ENCODE results near the gene ZNF827.

The ZNF827 gene

GRCh38 chr4:145815027-145815612, 123.5 kb downstream of the ZNF827 start:
- no peak for DNase-seq (ENCODE audit: low read depth)

GRCh38 chr4:145814246-145814645, 124.4 kb downstream of the ZNF827 start:
- DNase-seq (ENCODE audit: low read depth), result no peak

More at GRCh38 chr4:145815027-145815612, 123.5 kb downstream of the ZNF827 start:
- H3K4me3 ChIP-seq (ENCODE audit: low read depth, low read length), result no peak overlapping the region

DNA sequence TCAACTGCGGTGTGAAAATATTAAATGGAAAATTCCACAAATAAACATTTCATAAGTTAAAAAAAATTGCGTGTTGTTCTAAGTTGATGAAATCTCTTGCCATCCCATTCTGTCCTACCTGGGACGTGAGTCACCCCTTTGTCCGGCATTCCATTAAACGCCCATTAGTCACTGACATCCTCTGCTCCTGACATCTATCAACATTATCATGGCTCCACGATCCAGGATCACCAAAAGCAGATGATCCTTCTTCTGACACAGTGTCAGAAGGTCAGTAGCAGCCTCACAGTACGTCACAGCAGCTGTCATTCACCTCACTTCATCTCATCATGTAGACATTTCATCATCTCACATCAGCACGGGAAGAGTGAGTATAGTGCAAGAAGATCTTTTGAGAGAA, 125.7 kb downstream of the ZNF827 start:
- DNase-seq (ENCODE audit: low read depth), result no peak
- H3K4me3 ChIP-seq (ENCODE audit: low read depth, low read length), result no peak overlapping the region

More at GRCh38 chr4:145814246-145814645, 124.4 kb downstream of the ZNF827 start:
- no peak overlapping the region for H3K4me3 ChIP-seq (ENCODE audit: low read depth, low read length)

DNA sequence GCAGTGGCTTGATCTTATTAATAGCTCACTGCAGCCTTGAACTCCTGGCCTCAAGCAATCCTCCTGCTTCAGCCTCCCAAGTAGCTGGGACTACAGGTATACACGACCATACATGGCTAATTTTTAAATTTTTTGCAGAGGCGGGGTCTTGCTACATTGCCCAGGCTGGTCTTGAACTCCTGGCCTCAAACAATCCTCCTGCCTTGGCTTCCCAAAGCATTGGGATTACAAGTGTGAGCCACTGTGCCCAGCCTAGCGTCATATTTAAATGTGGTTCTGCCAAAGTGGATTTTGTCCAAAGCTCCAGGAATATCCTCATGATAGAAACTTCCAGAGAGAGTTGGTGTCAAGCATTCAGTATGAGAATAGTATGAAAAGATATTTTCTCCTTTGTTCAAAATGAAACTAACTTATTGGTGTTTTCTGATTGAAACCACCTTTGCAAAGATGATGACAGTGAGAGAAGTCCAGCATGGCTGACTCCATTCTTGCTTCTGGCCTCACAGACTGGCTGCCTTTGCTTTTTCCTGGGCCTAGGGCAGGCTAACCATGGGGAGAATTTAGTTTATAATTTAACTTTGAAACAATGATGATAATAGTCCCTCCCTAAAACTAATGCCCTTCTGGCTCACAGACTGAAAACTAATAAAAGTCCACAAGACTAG, 129.6 kb downstream of the ZNF827 start:
- no peak for DNase-seq (ENCODE audit: low read depth)
- H3K4me3 ChIP-seq (ENCODE audit: low read depth, low read length), result no peak overlapping the region

GRCh38 chr4:145808021-145808650, 130.5 kb downstream of the ZNF827 start:
- peak; percentile 78 for DNase-seq (ENCODE audit: low read depth)
- no peak overlapping the region for H3K4me3 ChIP-seq (ENCODE audit: low read depth, low read length)

GRCh38 chr4:145805490-145805889, 133.1 kb downstream of the ZNF827 start:
- DNase-seq (ENCODE audit: low read depth), result no peak
- H3K4me3 ChIP-seq (ENCODE audit: low read depth, low read length), result no peak overlapping the region

DNA sequence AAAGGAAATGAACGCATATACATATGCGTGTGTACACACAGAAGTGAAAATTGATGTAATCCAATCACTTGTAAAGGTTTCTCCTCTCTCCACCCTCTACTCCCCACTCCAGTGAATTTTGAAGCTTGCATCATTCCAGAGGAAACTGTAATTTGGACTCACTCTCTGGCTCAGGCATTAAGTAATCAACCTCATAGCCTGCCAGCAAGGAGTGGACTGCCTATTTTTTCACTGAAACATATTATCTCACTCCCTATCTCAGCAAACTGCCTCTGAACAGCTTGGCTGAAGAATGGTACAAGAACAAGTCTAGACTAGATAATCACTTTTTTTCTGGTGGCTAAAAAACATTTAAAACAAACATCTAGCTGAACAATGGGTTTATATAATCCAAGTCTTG, 134.5 kb downstream of the ZNF827 start:
- peak; percentile 78 for DNase-seq (ENCODE audit: low read depth)

GRCh38 chr4:145799223-145799622, 139.4 kb downstream of the ZNF827 start:
- no peak for DNase-seq (ENCODE audit: low read depth)
- H3K4me3 ChIP-seq (ENCODE audit: low read depth, low read length), result no peak overlapping the region

More for the DNA sequence above, 134.5 kb downstream of the ZNF827 start:
- H3K4me3 ChIP-seq (ENCODE audit: low read depth, low read length), result no peak overlapping the region

DNA sequence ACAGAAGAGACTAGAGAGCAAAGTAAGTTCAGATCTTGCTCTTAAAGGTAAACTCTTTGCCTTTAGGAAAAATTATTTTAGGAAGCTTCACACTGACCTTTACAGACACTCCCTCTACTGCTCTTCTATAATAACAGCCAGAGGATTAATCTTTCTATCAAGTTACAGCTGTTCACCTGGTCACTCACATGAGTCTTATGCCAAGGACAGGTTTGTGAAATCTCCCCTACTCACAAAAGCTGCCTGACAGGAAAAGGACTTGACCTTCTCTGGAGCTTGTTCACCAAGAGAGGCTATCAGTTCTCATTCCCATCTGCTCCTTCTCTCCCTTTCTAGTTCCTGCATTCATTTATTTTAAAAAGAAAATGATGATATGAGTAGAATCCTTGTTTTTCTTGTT, 141.3 kb downstream of the ZNF827 start:
- no peak for DNase-seq (ENCODE audit: low read depth)
- H3K4me3 ChIP-seq (ENCODE audit: low read depth, low read length), result no peak overlapping the region

- H3K4me3 ChIP-seq (ENCODE audit: low read depth, low read length), result no peak overlapping the region
- no peak for DNase-seq (ENCODE audit: low read depth)
Measured at GRCh38 chr4:145796346-145796745, 142.3 kb downstream of the ZNF827 start.

GRCh38 chr4:145795521-145795920, 143.1 kb downstream of the ZNF827 start:
- DNase-seq (ENCODE audit: low read depth), result no peak
- H3K4me3 ChIP-seq (ENCODE audit: low read depth, low read length), result no peak overlapping the region

GRCh38 chr4:145792429-145792828, 146.2 kb downstream of the ZNF827 start:
- no peak for DNase-seq (ENCODE audit: low read depth)
- no peak overlapping the region for H3K4me3 ChIP-seq (ENCODE audit: low read depth, low read length)

- DNase-seq (ENCODE audit: low read depth), result no peak
Measured at GRCh38 chr4:145791988-145792387, 146.6 kb downstream of the ZNF827 start.

GRCh38 chr4:145788755-145789154, 149.9 kb downstream of the ZNF827 start:
- no peak for DNase-seq (ENCODE audit: low read depth)
- H3K4me3 ChIP-seq (ENCODE audit: low read depth, low read length), result no peak overlapping the region

More at GRCh38 chr4:145791988-145792387, 146.6 kb downstream of the ZNF827 start:
- no peak overlapping the region for H3K4me3 ChIP-seq (ENCODE audit: low read depth, low read length)

DNA sequence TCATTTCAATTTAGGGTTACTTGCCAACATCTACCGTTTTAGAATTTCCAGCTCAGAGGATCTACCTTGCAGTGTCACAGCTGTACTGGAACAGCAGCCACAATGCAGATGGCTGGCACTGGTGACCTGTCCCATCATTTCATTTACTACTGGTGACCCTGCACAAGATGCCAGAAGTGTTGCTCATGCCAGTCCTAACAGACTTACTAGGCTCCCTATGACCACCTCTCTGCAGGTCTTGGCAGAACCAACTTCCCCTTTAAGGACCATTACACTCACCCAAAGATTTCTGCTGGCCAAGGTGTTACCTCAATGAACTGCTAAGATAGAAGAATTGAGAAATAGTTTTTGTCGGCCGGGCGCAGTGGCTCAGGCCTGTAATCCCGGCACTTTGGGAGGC, 151.8 kb downstream of the ZNF827 start:
- H3K4me3 ChIP-seq (ENCODE audit: low read depth, low read length), result no peak overlapping the region

DNA sequence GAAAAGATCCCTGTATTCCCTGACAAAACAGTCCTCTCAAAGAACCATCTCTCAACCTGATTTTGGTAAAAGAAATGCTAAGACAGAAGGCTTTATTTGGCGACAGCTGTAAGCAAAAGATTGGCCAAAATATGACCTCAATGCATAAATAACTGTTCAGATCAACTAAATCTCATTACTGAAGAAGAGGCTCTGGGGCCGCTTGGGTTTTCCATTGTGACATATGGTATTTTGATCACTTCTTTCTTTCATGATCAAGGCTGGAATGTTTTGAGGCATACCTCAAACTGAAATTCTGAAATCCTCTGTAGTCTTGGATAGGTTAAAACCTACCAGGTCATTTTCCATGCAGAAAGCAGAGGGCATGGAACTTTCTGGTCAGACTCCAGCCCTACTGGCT, 152.4 kb downstream of the ZNF827 start:
- H3K4me3 ChIP-seq (ENCODE audit: low read depth, low read length), result no peak overlapping the region

More for the DNA sequence above, 151.8 kb downstream of the ZNF827 start:
- DNase-seq (ENCODE audit: low read depth), result no peak

GRCh38 chr4:145785391-145786008, 153.1 kb downstream of the ZNF827 start:
- DNase-seq (ENCODE audit: low read depth), result no peak
- no peak overlapping the region for H3K4me3 ChIP-seq (ENCODE audit: low read depth, low read length)

More for the DNA sequence above, 152.4 kb downstream of the ZNF827 start:
- DNase-seq (ENCODE audit: low read depth), result no peak

GRCh38 chr4:145784036-145784435, 154.6 kb downstream of the ZNF827 start:
- no peak for DNase-seq (ENCODE audit: low read depth)
- H3K4me3 ChIP-seq (ENCODE audit: low read depth, low read length), result no peak overlapping the region

DNA sequence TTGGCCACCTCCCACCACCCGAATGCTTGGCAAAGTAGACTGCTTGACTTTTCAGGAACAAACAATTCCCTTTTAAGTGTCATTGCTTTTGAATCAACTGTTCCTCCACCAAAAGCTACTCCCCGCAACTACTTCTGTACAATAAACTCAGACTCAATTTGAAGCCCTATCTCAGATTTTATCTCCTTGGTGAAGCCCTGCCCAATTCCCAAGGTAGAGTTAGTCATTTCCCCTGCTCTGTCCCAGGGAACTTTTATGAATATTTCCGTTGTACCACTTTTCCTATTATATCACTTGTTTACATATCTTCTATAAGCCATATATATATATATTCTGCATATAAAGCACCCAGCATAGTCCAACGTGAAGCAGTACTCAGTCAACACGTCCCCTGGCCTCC, 155.9 kb downstream of the ZNF827 start:
- no peak for DNase-seq (ENCODE audit: low read depth)

GRCh38 chr4:145781351-145781750, 157.3 kb downstream of the ZNF827 start:
- no peak overlapping the region for H3K4me3 ChIP-seq (ENCODE audit: low read depth, low read length)
- DNase-seq (ENCODE audit: low read depth), result no peak

More for the DNA sequence above, 155.9 kb downstream of the ZNF827 start:
- no peak overlapping the region for H3K4me3 ChIP-seq (ENCODE audit: low read depth, low read length)
